ENCODE measurements around the gene LRP11. TPM values are rescaled to one million over a fixed set of nuclear protein-coding genes. Genes with fewer than 3 reads are reported as not detected.
A peak's percentile ranks its signal among the peaks of the same experiment; 100 is the strongest.
"Not testable (repeated sequence)": the region's sequence is repeated elsewhere in the genome, so short reads cannot be mapped to it uniquely, and the experiment has no call there.

The LRP11 gene
- total RNA-seq, 1 experiment from 2014 or later, result 31.1 TPM

DNA sequence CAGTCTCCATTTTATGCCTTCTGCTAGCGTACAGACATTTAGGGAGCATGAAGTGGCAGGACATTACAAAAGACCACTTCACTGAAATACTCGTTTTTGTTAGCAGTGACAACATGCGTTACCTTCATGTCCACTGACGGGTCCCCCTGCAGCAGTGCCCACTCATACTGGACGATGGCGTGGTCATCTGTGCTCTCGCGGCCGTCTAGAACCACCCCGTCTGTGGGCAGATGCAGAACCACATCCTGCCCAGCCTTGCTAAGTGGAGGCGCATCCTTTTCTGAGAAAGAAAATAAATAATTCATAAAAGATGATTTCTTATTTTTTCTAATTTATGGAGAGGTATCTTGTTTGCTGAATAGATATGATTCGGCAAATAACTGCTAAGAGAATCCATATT, 11.3 kb downstream of the LRP11 start:
- no TSS peak for BruUV-seq (replicated peaks)
- no peak for DNase-seq
- peaks cover 48% of the 10 kb centered on the region for H3K4me1 Mint-ChIP-seq (ENCODE audit: low read depth, unreplicated experiment)
- H3K4me3 Mint-ChIP-seq (ENCODE audit: low read depth, unreplicated experiment), result peak overlapping the region; percentile 69
- TF ChIP-seq, protein P1, sequence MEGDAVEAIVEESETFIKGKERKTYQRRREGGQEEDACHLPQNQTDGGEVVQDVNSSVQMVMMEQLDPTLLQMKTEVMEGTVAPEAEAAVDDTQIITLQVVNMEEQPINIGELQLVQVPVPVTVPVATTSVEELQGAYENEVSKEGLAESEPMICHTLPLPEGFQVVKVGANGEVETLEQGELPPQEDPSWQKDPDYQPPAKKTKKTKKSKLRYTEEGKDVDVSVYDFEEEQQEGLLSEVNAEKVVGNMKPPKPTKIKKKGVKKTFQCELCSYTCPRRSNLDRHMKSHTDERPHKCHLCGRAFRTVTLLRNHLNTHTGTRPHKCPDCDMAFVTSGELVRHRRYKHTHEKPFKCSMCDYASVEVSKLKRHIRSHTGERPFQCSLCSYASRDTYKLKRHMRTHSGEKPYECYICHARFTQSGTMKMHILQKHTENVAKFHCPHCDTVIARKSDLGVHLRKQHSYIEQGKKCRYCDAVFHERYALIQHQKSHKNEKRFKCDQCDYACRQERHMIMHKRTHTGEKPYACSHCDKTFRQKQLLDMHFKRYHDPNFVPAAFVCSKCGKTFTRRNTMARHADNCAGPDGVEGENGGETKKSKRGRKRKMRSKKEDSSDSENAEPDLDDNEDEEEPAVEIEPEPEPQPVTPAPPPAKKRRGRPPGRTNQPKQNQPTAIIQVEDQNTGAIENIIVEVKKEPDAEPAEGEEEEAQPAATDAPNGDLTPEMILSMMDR (IDR thresholded peaks at IDR 0.05; ENCODE audit: unreplicated experiment), result no peak
- CTCF ChIA-PET, result interaction anchor here (1.0 kb wide), 1 partner anchor 12 kb away, joined by 4 read pairs; no protein-coding TSS in a partner anchor
- no peaks in the 10 kb centered on the region for H3K27me3 Mint-ChIP-seq (ENCODE audit: unreplicated experiment)
- peak overlapping the region; percentile 91 for H3K27ac Mint-ChIP-seq (ENCODE audit: unreplicated experiment)
- H3K9me3 Mint-ChIP-seq (ENCODE audit: low read depth, unreplicated experiment), result no peaks in the 10 kb centered on the region
- intact Hi-C loops (cut with micrococcal nuclease; ENCODE audit: unreplicated experiment), result no loop called here
- H3K36me3 Mint-ChIP-seq (ENCODE audit: insufficient read depth, unreplicated experiment), result peaks cover 54% of the 10 kb centered on the region

GRCh38 chr6:149852180-149852579, 12.0 kb downstream of the LRP11 start:
- Mint-ChIP-seq H3K4me3 (ENCODE audit: low read depth, unreplicated experiment) (peak overlapping the region; percentile 69), H3K4me1 (ENCODE audit: low read depth, unreplicated experiment) (peaks cover 45% of the 10 kb centered on the region), H3K9me3 (ENCODE audit: low read depth, unreplicated experiment) (no peaks in the 10 kb centered on the region), H3K36me3 (ENCODE audit: insufficient read depth, unreplicated experiment) (peaks cover 53% of the 10 kb centered on the region), H3K27ac (ENCODE audit: unreplicated experiment) (peak overlapping the region; percentile 91), H3K27me3 (ENCODE audit: unreplicated experiment) (no peaks in the 10 kb centered on the region)
- intact Hi-C loops (cut with micrococcal nuclease; ENCODE audit: unreplicated experiment), result no loop called here
- no TSS peak for BruUV-seq (replicated peaks)
- peak; percentile 58 for DNase-seq
- CTCF ChIA-PET, result interaction anchor here (1.0 kb wide), 1 partner anchor 12 kb away, joined by 4 read pairs; no protein-coding TSS in a partner anchor
- TF ChIP-seq, protein P1 (IDR thresholded peaks at IDR 0.05; ENCODE audit: unreplicated experiment), result no peak

DNA sequence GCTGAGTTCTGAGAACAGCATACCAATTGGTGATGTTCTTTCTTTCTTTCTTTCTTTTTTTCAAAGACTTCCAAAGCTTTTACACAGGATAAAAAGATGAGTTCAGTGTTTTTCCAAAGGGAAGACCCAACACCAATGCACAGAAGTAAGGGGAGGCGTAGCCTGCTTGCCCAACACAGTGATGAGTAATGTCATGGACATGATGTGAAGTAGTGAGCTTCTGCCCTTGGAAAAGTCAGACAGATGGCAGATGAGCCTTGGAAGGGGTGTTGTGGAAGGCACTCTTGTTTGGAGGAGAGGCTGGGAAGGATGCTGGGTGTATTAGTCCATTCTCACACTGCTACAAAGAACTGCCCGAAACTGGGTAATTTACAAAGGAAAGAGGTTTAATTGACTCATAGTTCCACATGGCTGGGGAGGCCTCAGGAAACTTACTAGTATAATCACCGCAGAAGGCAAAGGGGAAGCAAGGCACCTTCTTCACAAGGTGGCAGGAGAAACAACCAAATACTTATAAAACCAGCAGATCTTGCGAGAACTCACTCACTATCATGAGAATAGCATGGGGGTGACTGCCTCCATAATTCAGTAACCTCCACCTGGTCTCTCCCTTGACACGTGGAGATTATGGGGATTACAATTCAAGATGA, 12.6 kb downstream of the LRP11 start:
- no peaks in the 10 kb centered on the region for H3K9me3 Mint-ChIP-seq (ENCODE audit: low read depth, unreplicated experiment)
- BruUV-seq (replicated peaks), result no TSS peak
- peak overlapping the region; percentile 69 for H3K4me3 Mint-ChIP-seq (ENCODE audit: low read depth, unreplicated experiment)
- TF ChIP-seq, protein P1 (IDR thresholded peaks at IDR 0.05; ENCODE audit: unreplicated experiment), result no peak
- intact Hi-C loops (cut with micrococcal nuclease; ENCODE audit: unreplicated experiment), result no loop called here
- DNase-seq, result no peak
- peaks cover 47% of the 10 kb centered on the region for H3K36me3 Mint-ChIP-seq (ENCODE audit: insufficient read depth, unreplicated experiment)
- H3K27ac Mint-ChIP-seq (ENCODE audit: unreplicated experiment), result peak overlapping the region; percentile 91
- CTCF ChIA-PET, result no interaction called here
- no peaks in the 10 kb centered on the region for H3K27me3 Mint-ChIP-seq (ENCODE audit: unreplicated experiment)
- peaks cover 40% of the 10 kb centered on the region for H3K4me1 Mint-ChIP-seq (ENCODE audit: low read depth, unreplicated experiment)

DNA sequence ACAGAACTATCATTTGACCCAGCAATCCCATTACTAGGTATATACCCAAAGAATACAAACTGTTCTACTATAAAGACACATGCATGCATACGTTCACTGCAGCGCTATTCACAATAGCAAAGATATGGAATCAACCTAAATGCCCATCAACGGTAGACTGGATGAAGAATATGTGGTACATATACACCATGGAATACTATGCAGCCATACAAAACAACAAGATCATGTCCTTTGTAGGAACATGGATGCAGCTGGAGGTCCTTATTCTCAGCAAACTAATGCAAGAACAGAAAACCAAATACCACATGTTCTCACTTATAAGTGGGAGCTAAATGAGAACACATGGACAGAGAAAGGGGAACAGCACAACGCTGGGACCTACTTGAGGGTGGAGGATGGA, 15.8 kb downstream of the LRP11 start:
- Mint-ChIP-seq H3K36me3 (ENCODE audit: insufficient read depth, unreplicated experiment) (peaks cover 17% of the 10 kb centered on the region), H3K4me1 (ENCODE audit: low read depth, unreplicated experiment) (peaks cover 51% of the 10 kb centered on the region)
- BruUV-seq (replicated peaks); intact Hi-C loops (cut with micrococcal nuclease; ENCODE audit: unreplicated experiment); H3K4me3 Mint-ChIP-seq (ENCODE audit: low read depth, unreplicated experiment); H3K9me3 Mint-ChIP-seq (ENCODE audit: low read depth, unreplicated experiment); H3K27me3 Mint-ChIP-seq (ENCODE audit: unreplicated experiment); DNase-seq; CTCF ChIA-PET; H3K27ac Mint-ChIP-seq (ENCODE audit: unreplicated experiment): not testable (repeated sequence)

DNA sequence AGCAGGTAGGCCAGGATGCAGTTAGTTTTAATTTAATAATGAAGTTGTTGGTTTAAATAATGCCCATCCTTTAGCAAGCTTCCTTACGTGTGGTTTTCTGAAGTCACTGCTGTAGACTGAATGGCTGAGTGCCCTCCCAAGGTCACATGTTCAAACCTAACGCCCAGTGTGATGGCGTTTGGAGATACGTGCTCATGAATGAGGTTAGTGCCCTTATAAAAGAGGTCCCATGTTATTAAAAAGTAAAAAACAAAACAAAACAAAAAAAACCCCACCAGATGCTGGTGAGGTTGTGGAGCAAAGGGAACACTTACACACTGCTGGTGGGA, 16.3 kb downstream of the LRP11 start:
- Mint-ChIP-seq H3K27ac (ENCODE audit: unreplicated experiment) (no peak overlapping the region), H3K4me1 (ENCODE audit: low read depth, unreplicated experiment) (peaks cover 55% of the 10 kb centered on the region), H3K36me3 (ENCODE audit: insufficient read depth, unreplicated experiment) (peaks cover 16% of the 10 kb centered on the region), H3K4me3 (ENCODE audit: low read depth, unreplicated experiment) (no peak overlapping the region), H3K9me3 (ENCODE audit: low read depth, unreplicated experiment) (no peaks in the 10 kb centered on the region), H3K27me3 (ENCODE audit: unreplicated experiment) (no peaks in the 10 kb centered on the region)
- intact Hi-C loops (cut with micrococcal nuclease; ENCODE audit: unreplicated experiment), result no loop called here
- TF ChIP-seq, protein P1 (IDR thresholded peaks at IDR 0.05; ENCODE audit: unreplicated experiment), result no peak
- CTCF ChIA-PET, result interaction anchor here (0.7 to 1.2 kb wide), 5 partner anchors 9 to 527 kb away, joined by 3 to 9 read pairs (median 6); partner anchors contain the start of gene LRP11
- no peak for DNase-seq
- no TSS peak for BruUV-seq (replicated peaks)
